ENCODE data around the gene FXR2. TPM values are rescaled to one million over a fixed set of nuclear protein-coding genes. Genes with fewer than 3 reads are reported as not detected.

FXR2 gene
- total and polyA plus RNA-seq, 9 of the 15 experiments (the other 6 are each of a cell fraction or from before 2014, with no cell fraction given): 2.0 to 49.3 (median 24.5) TPM

- no peaks in the 10 kb centered on the region for H3K9me3 ChIP-seq (replicated peaks; ENCODE audit: control insufficient read depth, insufficient read depth, low read depth, low read length)
- H3K9ac ChIP-seq (ENCODE audit: insufficient read depth in 1 of 2, low read depth in 2 of 2, low read length in 2 of 2): peak overlapping the region; percentile 74 to 92
- BruUV-seq (replicated peaks): no TSS peak
- no peaks in the 10 kb centered on the region for H3K9me1 ChIP-seq (ENCODE audit: control insufficient read depth, insufficient read depth, low read length)
- peak; percentile 74 for FAIRE-seq
- peaks cover 45 to 59% of the 10 kb centered on the region in 2 experiments for H3K4me1 ChIP-seq (replicated peaks in 1 of 2; ENCODE audit: control insufficient read depth in 2 of 2, insufficient read depth in 2 of 2, low read length in 2 of 2)
- peak overlapping the region; percentile 90 for H3K4me2 ChIP-seq (ENCODE audit: insufficient read depth, low read length)
- ChIA-PET CTCF (ENCODE audit: low intra/inter-chr PET ratio) (no interaction called here), POLR2A (interaction anchor here (0.6 to 1.9 kb wide), 11 partner anchors 8 to 295 kb away, joined by 3 to 7 read pairs (median 4); partner anchors contain the start of genes SOX15, TP53 and WRAP53)
- H3K4me3 ChIP-seq: peak overlapping the region; percentile 42
- intact Hi-C loops (cut with micrococcal nuclease): loop anchor here (5.0 kb wide), 1 partner anchor 36 kb away; no protein-coding TSS in a partner anchor
- in situ Hi-C loops (cut with MboI): no loop called here
- H3K79me2 ChIP-seq (ENCODE audit: control insufficient read depth, insufficient read depth, low read length): peaks cover 75% of the 10 kb centered on the region
- ATAC-seq: no peak
- peak overlapping the region; percentile 81 for H3K27ac ChIP-seq (ENCODE audit: extremely low read depth, low read depth, low read length)
- peak in 1 of 4 experiments; percentile 73 for DNase-seq (ENCODE audit: extremely low read depth in 1 of 4, low spot score in 3 of 4)
- no peaks in the 10 kb centered on the region for H3K27me3 ChIP-seq (ENCODE audit: control insufficient read depth in 2 of 2, insufficient read depth in 2 of 2, low read length in 2 of 2)
- 9% methylated on average over 16 of the region's 23 CpGs for WGBS (ENCODE audit: insufficient coverage, low coverage, missing lambda C conversion rate)
- peaks cover 23% of the 10 kb centered on the region for H4K20me1 ChIP-seq (replicated peaks; ENCODE audit: control insufficient read depth, insufficient read depth, low read length)
- H2AFZ ChIP-seq (ENCODE audit: low read depth, low read length): no peak overlapping the region
- H3K36me3 ChIP-seq (ENCODE audit: control insufficient read depth, insufficient read depth, low read length): peaks cover 35% of the 10 kb centered on the region
- TF ChIP-seq CREM (IDR thresholded peaks at IDR 0.05; ENCODE audit: low read depth) (peak; percentile 46), SMARCB1 (IDR thresholded peaks at IDR 0.05; ENCODE audit: insufficient read length, low read depth) (no peak), ARID1B (IDR thresholded peaks at IDR 0.05) (peak; percentile 78), SMARCE1 (IDR thresholded peaks at IDR 0.05) (peak; percentile 79), C11orf30 (IDR thresholded peaks at IDR 0.05; ENCODE audit: low read depth) (peak; percentile 90), ZNF263 (CRISPR knock-in tag; IDR thresholded peaks at IDR 0.05; ENCODE audit: borderline replicate concordance) (peak; percentile 86; the same call in 1 of the 2 replicates), NFE2 (IDR thresholded peaks at IDR 0.05; ENCODE audit: low read depth) (peak; percentile 93), HDAC2 (IDR thresholded peaks at IDR 0.05) (peak; percentile 20; the same call in 1 of the 2 replicates), RCOR1 (IDR thresholded peaks at IDR 0.05; ENCODE audit: borderline replicate concordance in 1 of 2, low read depth in 2 of 2, low read length in 2 of 2) (peak in 1 of 2 experiments; percentile 64; a peak in 2 of 4 replicates), ESRRA (IDR thresholded peaks at IDR 0.05; ENCODE audit: borderline replicate concordance, low read depth) (peak; percentile 25; the same call in 1 of the 2 replicates), CREB5 (CRISPR knock-in tag; IDR thresholded peaks at IDR 0.05) (no peak), CBFA2T3 (IDR thresholded peaks at IDR 0.05) (peak; percentile 62), MYNN (IDR thresholded peaks at IDR 0.05) (0 out of 2 replicates have a peak, but pooled peaks have one; percentile 39), MYNN (CRISPR knock-in tag; IDR thresholded peaks at IDR 0.05) (no peak), CBFA2T2 (conservative IDR thresholded peaks at IDR 0.05) (0 out of 2 replicates have a peak, but pooled peaks have one; percentile 15), TCF3 (CRISPR knock-in tag; IDR thresholded peaks at IDR 0.05) (peak; percentile 50; the same call in 1 of the 2 replicates), SMARCA5 (IDR thresholded peaks at IDR 0.05) (no peak), ERF (CRISPR knock-in tag; IDR thresholded peaks at IDR 0.05) (no peak)
- TF ChIP-seq, protein P1, sequence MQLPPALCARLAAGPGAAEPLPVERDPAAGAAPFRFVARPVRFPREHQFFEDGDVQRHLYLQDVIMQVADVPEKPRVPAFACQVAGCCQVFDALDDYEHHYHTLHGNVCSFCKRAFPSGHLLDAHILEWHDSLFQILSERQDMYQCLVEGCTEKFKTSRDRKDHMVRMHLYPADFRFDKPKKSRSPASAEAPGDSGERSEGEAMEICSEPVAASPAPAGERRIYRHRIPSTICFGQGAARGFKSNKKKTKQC (CRISPR knock-in tag; IDR thresholded peaks at IDR 0.05): peak; percentile 22; the same call in 1 of the 2 replicates
These were observed 33.8 kb downstream of the FXR2 start for GRCh38 chr17:7580604-7581575.

All from K562 (cell line).